HG03060 (cell line): Measurements from ENCODE around the gene FMNL2.
"Not testable (repeated sequence)": the region's sequence is repeated elsewhere in the genome, so short reads cannot be mapped to it uniquely, and the experiment has no call there.

ENCODE experiments used
- ATAC-seq: cut with Tn5 transposase; IDR thresholded peaks from one replicate; pipeline ENCODE4 v1.9.1; 2021; ENCODE audit warnings: low read depth, moderate number of reproducible peaks; ENCODE audit not compliant: unreplicated experiment

FMNL2 gene

DNA sequence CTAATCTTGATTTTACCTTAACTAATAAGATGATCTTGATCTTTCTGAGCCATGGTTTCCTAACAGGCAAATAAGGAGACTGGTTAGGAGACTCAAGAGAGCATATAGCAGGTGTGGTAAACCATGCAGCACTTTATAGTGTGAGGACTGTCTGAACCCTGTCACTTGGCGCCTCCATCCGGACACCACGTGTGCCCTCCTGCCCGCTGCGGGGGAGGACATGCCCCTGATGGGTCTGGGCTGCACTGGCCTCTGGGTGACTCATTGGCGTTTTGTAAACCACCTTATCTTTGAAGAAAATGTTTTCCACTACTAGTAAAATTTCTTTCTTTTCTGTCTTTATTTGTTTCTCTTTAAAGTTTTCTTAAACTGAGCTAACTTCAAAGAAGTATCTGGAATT is 131.1 kb downstream of the FMNL2 start:
- no peak for ATAC-seq

DNA sequence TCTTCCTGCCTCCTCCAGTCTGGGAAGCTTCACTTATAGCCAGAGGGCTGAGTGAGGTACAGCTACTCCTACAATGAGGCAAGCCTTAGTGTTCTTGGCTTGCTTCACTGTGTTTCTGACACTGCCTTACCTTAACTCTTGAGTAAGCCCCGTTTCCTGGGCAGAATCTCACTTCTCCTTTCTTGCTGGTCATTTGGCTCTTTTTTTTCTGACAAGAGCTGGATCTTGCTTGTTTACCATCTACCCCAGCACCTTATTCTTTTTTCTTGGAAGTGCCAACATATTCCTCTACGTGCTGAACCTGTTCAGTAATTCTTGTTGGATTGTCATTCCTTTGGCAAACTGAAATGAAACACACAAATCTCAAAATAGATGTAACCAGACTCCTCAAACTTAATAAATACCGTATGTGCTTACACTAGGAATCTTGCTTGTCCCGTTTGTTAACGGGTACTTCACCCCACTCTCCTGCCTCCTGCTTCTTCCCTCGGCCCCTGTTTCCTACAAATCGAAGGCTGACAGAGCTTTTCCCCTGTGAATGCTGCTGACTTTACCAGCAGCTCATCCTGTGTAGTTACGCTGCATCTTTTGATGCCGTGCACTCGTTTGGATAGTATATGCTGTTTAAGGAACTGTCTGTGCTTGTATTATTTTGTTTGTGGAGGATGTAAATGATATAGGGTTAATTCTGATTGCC is 132.2 kb downstream of the FMNL2 start:
- peak; percentile 84 for ATAC-seq

DNA sequence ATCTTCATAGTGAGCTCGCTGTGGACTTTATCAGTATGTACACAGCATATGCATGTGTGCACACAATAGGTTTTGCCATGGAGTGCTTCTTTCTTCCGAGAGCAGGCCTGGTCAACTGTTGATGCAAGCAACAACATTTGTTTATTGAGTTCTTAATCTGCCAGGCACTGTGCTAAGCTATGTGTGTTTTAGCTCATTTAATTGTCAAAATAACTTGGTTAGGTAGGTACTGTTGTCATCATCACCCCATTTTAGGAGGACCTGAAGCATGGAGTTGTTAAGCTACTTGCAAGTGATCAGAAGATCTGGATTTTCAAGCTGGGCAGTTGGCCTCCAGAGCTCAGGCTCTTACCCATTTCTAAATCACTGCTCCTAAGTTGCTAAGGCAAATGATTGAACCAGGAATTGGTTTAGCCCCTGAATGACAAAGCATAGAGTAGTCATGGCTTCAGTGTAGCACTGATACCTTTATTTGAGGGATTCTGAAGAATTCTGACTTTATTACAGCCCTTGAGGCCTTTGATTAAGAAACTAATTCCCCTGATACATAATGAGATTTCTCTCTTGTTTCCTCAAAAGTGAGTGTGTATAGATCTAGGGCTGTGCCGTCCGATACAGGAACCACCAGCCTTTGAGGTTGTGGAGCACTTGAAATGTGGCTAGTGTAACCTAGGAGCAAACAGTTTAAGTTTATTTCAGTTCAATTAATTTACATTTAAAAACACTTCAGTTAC is 132.9 kb downstream of the FMNL2 start:
- ATAC-seq, result no peak

DNA sequence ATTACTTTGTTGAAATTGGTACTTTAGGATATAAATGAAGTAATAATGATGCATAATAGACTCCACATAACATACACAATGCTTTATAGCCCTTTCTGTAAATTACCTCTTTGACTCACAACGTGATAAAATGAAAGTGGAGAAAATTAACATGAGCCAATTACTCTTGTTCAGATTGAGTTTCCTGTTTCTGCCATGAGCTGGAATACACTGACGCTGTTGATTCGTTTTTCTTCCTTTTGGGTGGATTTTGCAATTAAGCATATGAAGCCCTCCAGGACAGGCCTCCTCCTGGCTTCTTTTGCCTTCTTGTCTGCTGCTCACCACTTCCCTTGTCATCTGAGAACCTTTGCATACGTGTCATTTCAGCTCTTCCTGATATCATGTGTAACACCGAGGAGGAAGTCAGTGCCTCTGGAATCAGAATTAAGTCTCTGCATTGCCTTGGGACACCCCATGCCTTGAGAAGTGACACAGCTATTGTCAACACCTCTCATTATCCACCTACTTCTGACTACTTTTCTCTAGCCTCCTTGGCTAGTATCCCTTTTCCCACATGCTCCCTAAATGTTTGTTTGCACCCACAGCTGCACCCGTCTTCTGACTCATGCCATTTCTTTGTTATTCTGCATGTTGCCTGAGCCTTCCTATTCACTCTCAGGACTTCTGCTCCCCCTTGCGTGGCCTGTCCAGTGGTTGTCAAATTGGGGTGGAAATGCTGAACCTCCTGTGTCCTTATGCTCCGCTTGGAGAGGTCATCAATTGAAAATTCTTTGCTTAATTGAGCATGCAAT is 134.1 kb downstream of the FMNL2 start:
- ATAC-seq, result no peak

DNA sequence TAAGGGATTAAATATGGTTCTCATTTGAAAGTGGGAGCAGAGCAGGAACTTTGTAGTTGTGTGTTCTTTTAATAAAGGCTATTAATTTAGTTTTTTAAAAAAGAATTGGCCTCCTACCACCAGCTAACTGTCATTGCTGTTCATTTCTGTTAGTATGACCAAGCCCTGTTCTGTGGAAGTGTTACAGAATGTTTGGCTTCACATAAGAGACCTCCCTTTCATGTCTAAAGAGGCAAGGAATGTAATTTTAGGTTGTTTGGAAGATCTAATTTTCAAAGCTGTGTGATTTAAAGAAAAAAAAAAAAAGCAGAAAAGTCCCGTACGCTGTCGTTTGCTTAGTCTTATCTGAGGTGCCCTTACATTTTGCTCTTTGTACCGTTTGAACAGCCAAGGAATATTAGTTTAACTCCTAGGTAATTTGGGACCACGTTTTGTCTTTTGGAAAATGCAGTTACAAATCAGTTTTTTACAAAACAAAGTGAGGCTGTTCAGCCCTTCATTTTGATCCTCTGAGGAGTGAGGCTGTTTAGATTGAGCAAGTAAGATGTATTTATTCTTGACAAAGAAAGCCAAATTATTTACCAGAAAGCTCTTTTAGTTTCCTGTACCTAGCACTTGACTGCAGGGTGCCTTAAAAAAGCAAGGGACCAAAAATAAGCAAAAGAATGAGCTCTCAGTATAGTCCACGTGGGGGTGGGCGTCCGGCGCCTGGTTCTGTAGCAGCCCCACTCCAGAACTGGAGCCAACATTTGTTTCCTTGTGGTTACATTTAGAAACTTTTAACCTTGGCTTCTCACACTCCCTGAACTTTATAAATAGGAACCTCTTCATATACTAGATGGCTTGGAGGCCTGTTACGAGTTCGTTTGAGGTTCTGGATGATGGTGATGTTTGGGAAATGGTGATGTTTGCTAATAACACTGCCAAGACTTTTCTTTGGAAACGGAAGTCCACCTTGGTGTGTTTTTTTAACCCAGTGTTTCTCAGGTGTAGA is 136.2 kb downstream of the FMNL2 start:
- no peak for ATAC-seq

DNA sequence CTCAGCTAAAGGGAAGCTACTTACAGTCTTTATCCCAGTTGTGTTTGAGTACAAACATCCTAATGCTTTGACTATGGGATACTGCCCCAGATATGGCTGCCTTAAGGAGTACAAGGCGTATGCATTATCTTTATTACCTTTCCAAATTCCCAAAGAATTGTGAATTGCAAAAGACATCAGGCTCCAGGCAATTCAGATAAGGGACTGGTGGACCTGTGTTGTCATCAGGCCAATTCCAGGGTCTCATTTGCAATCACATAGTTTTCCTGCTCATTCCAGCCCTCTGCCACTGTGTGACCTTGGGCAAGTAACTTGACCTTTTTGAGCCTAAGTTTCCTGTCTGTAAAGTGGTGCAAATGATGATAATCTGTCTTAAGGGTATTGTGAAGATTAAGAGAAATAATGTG is 137.5 kb downstream of the FMNL2 start:
- ATAC-seq, result no peak

DNA sequence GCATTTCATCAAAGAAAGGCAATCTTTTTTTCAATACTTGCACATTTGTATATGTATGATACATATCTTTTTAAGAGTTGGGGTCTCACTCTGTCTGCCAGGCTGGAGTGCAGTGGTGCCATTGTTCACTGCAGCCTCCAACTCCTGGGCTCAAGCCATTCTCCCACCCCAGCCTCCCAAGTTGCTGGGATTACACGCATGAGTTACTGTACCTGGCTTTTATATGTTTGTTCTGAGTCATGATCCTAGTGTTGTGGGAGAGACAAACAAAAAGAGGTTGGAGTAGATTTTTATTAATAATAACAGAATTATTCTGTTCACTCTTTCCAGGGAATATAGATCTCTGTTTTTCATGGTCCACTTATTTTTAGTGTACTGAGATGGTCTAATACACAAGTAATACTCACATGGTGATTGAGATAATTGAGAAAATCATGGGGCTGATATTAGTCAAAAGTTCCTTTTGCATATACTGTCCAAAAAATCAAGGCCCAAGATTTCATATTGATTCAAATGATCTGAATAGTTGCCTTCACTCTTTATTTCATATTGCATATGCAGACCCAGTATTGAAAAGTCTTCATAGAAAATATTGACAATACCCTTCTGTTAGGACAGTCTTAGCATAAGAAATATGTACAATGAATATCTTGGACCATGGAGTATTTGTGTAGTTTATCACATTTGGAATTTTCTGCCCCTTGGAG is 138.3 kb downstream of the FMNL2 start:
- ATAC-seq, result no peak

DNA sequence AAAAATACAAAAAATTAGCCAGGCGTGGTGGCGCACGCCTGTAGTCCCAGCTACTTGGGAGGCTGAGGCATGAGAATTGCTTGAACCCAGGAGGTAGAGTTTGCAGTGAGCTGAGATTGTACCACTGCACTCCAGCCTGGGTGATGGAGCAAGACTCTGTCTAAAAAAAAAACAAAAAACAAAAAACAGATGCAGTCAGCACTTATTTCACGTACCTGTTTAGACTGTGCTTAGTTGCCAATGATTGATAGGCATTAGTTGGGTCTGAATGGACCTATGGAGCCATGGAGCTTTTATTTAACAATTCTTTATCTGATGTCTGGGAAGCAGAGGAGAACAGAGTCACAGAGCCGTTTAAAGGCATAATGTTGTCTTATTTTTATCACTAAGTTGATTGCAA is 139.5 kb downstream of the FMNL2 start:
- ATAC-seq, result not testable (repeated sequence)

DNA sequence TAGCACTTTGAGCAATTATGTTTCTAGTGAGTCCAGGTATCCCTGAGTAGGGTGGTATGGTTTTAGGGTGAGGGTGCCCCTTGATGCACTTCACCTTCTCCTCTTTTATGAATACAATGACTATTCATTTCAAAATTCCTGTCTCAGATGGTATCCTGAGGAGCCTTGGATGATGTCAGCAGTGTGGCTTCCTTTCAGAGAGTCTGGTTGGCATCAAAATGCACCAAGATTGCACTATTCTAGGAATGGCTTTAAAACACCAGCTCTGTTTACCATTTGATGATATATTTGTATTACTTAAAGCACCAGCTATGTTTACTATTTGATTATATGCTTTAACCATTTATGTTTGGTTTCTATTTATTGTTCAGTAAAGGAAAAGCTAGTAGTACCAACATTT is 141.0 kb downstream of the FMNL2 start:
- no peak for ATAC-seq

DNA sequence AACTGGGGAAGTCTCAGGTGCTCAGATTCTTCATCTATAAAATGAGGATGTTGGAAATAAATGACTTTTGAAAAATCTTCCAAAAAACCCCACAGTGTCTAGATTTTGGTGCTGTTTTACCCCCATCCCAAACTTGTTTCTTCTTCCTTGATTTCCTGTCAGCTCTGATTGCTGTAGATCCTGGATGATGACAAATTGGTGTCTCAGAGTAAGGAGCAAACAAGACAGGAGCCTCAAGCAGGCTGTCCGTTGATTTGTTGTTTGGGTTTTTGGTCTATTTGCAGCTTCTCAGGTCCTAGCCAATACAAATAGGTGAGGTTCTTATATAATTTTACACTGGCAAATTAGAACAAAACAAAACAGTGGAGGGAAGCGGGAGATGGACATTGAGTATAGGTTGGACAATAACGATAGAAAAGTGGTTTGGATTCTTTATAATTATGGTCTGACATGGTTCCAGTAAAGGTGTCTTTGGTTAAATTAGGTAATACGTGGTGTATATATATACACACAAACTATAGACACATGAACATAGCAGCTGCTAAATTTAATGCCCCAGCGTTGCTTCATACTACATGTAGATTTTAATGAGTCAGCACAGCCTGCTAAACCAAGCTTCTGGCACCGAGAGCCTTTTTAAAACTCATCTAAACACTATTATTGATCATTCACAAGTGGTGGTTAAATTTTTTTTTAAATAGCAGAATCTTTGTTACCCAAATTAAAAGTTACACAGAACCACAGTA is 142.5 kb downstream of the FMNL2 start:
- no peak for ATAC-seq

DNA sequence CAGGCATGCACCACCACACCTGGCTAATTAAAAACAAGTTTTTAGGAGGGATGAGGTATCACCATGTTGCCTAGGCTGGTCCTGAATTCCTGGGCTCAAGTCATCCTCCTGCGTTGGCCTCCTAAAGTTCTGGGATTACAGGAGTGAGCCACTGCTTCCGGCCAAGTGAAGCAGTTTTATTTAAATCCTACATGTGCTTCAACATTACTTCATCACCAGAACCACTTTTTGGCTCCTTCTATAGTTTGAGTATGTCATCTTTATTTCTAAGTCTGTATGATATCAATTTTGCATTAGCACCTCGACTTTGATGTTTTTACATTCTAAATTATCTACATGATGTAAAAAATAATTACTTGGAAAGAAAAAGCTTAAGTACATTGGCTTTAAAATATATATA is 144.3 kb downstream of the FMNL2 start:
- ATAC-seq, result no peak

DNA sequence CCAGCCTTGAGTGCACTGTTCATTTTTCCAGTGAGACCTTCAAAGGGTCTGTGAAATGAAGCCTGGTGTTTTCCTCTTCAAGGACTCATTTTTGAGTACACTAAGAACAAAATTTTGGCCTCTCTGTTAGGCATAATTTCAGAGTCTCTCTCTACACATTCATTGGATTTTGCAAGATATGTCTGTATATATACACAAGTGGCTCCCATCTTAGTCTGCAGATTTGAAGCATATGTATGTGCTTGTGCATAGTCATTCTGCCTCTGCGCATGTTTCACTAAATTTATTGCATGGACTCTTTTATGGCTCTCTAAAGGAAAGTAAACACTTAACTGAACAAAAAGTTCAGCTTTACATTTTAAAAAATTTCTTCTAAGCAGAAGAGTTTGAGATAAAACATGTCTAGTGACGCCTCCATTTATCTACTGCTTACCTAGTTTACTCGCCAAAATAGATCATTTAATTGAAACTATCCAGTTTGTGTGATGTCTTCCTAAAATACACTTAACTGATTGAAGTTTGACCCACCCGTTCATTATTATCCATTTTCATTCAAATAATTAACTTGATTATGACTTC is 145.9 kb downstream of the FMNL2 start:
- ATAC-seq, result no peak

DNA sequence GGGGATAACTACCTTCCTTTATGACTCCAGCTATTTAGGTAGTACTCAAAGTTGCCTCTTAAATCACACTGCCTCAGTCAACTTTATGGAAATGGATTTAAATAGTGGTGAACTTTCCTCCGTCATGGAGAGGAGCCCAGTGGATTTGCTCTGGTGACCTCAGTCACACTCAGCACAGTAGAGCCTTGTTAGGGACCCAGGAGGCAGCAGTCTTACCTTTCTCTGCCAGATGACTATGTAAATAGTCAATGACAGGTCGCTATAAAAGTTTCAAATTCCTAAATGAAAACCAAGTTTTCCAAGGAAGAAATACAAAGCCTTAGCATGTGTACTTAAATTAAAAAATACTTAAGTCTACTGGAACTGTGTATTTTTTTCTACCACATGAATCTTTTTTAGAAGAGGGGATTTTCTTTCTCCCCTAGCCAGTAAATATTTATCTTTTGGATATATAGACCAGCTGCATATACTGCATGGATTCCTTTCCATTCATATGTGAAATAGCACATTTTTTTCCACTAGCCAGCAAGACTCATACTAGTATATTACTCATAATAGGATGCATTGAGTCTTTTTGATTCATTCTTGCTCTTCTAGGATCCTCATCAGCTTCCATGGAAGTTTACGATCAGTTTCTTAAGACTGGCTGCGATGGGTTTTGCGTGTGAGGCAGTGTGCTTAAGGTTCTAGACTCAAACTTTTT is 147.1 kb downstream of the FMNL2 start:
- no peak for ATAC-seq

DNA sequence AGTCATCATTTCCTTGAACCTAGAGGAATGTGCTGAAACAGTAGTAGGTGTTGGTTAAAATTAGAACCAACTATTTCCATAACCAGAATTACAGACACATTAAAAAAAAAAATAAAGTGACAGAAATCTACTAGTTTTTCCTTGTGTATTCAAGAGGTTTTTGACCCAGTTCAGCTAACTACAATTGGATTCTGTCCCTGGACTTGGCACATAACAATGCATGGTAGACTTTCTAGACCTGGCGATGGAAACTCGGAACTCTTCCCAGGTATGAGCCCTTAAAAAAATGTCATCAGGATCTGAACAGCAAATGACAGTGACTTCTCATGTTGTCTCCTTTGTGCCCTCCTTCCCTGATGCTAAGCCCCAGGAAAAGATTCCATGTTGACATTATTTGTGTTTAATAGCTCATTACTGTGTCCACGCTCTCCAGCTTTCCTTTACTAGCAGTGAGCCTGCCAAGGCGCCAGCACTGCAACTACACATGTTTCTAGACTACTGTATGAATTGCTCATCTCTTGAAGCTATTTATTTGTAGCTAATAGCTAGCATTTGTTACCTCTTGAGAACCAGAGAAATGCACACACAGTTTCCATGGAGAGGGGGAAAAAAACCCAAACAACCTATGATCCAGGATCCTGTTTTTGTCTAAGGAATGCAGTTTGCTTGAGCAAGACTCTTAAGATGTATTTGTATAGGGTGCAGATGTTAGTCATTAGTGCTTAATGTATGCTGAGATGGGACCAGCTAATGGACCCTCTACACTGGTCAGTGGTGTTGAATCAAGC is 148.5 kb downstream of the FMNL2 start:
- ATAC-seq, result no peak

DNA sequence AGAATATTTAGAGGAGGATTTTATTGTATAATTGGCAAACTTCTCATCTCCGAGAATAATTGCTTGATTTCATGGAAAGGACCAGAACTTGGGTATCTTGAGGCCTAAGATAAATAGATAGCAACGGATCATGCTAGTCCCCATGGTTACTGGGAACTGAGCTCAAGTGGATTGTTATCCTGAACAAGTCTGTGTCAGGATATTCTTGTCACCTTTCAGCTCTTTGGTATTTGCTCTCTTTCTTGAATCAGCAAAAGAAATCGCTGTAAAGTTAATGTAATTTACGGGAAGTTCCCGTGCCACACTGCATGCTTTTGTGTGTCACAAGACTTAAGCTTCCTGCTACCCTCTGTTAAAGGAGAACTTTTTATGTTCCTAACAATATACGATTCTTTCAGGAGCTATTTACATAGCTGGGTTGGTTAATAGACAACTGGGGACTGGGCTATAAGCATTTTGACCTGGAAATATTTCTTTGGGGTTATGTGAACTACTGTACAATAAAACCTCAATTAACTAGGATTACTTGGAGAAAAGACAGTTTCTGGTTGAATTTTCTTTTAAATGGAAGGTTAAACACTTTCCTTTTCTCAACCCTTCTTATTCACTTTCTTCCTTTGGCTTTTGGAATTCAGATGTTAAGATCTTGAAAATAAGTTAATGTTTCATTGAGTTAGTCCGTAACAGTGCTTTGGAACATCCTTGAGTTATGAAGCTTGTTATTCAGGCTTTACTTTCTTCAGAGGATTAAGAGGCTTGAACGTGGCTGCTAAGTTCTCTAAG is 151.2 kb downstream of the FMNL2 start:
- no peak for ATAC-seq

DNA sequence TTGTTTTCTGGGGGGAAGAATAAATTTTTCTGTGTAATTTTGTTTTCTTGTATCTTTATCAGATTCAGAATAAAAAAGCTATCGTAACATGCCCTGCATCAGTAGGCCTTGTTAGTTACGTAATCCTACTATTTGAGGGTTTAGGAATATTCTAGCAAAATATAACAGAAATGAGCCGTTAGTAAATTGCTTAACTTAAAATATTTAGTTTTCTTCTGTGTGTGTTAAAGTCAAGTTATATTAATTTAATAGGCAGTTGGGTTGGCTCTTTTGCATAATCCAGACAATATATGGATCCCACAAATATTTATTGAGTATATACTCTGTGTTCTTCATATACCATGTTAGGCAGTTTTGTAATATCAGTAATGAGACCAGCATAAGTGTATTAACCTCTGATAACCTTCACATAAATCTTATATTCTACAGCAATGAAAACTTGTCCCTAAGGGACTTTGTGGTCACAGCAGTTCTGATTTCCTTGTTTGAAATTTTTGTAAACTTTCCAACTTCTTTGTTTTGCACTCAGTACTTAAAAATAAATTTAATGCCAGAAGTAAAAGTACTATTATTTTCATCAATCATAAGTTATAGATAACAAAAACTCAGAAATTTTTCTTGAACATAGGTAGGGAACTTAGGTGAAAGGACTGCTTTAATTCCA is 151.9 kb downstream of the FMNL2 start:
- ATAC-seq, result no peak
